Measurements from ENCODE around the gene PBOV1.

- no peak for TF ChIP-seq EP300 (IDR thresholded peaks at IDR 0.05)
- TF ChIP-seq CTCF (IDR thresholded peaks at IDR 0.05): no peak
- no peak for TF ChIP-seq POLR2A (IDR thresholded peaks at IDR 0.05; ENCODE audit: low read length)
- TF ChIP-seq RFX5 (IDR thresholded peaks at IDR 0.05): no peak
- TF ChIP-seq ZNF302 (CRISPR knock-in tag; IDR thresholded peaks at IDR 0.05): no peak
- TF ChIP-seq RAD21 (conservative IDR thresholded peaks at IDR 0.05 in 1 of 2, IDR thresholded peaks at IDR 0.05 in 1 of 2): no peak
- no peak for TF ChIP-seq JUNB (IDR thresholded peaks at IDR 0.05)
- TF ChIP-seq PBX3 (IDR thresholded peaks at IDR 0.05): no peak
These were observed 22.4 kb upstream of the PBOV1 start for GRCh38 chr6:138240476-138241245.

Data from A549 (cell line).